ACHN (cell line): ENCODE data around the gene DNASE1L3.
A peak's percentile ranks its signal among the peaks of the same experiment; 100 is the strongest.

Experiments
- DNase-seq: peaks from one replicate; pipeline ENCODE4 v3.0.0-alpha.2; 2015
- in situ Hi-C: cut with HindIII; loops from 2 replicates; pipeline ENCODE4 v1.10.0; 2017; ENCODE audit warnings: low sequenced_read_pairs, low pct_ligation_motif_present, low pct_unique_long_range_greater_than_20kb

The DNASE1L3 gene

DNA sequence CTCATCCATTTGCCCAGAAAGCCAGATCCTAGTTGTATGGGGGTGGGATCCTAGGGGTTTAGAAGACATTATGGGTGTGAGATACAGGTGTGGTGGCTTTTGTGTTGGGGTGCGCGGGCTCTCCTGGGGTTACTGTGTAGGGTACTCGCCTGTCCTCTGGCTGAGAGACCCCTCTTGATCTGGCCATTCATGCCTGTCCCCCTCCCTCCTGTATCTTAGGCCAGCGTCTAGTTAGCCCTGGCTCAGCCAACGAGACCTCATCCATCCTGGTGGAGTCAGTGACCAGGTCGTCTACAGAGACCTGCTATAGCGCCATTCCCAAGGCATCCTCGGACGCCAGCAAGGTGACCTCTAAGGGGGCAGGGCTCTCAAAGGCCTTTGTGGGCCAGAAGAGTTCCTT, 41.4 kb downstream of the DNASE1L3 start:
- in situ Hi-C loops, result no loop called here

DNA sequence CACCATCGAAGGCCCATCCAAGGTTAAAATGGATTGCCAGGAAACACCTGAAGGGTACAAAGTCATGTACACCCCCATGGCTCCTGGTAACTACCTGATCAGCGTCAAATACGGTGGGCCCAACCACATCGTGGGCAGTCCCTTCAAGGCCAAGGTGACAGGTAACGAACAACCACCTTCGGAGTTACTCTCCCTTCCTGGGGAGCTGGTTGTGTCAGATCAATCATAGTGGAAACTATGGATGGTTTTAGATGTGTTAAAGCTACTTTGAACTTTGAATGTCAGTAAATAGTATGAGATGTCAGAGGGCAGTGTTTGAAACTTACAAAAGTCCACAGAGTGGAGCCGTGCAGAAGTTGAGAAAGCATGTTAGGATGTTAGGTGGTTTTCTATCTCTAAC, 42.3 kb downstream of the DNASE1L3 start:
- no peak for DNase-seq
- in situ Hi-C loops, result no loop called here

More for the DNA sequence above, 41.4 kb downstream of the DNASE1L3 start:
- no peak for DNase-seq

DNA sequence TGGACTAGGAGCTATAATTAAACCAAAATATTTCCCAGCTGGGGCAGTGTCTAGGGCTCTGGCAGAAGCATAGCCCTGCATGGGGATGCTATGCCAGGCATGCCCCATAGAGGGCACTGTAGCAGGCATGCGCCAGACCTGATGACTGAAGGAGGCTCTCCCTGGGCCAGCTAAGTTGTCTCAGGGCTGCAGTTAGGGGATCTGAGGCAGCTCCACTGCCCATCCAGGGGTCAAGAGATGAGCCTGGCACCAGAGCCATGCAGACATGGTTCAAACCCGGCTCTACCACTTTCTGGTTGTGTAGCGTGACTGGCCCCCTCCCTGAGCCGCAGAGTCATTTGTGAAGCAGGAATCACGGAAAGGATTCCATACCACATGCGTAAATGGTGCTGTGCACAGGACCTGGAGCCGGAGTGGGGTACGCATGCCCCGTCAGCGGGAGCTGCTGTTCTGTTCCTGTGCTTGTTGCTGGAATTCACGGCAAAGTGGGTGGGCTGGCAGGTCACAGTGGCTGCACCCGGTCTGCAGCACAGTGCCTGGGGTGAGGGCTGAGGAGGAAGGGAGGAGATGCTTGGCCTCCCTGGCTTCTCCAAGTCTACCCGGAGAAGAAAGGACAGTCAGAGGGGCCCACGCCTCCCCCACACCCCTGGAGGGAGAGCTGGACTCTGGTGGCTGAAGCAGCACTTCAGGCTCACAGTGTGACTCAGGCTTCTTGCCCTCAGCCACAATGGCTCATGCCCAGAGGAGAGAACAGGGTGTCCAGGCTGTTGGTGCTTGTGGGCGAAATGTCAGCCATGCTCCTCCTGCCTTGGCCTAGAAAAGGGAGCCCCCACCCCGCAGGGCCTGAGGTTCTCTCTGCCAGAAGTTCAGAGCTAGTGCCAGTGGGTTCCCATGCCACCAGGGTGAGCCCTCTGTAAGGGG, 43.1 kb downstream of the DNASE1L3 start:
- in situ Hi-C loops, result no loop called here
- peak; percentile 57 for DNase-seq

DNA sequence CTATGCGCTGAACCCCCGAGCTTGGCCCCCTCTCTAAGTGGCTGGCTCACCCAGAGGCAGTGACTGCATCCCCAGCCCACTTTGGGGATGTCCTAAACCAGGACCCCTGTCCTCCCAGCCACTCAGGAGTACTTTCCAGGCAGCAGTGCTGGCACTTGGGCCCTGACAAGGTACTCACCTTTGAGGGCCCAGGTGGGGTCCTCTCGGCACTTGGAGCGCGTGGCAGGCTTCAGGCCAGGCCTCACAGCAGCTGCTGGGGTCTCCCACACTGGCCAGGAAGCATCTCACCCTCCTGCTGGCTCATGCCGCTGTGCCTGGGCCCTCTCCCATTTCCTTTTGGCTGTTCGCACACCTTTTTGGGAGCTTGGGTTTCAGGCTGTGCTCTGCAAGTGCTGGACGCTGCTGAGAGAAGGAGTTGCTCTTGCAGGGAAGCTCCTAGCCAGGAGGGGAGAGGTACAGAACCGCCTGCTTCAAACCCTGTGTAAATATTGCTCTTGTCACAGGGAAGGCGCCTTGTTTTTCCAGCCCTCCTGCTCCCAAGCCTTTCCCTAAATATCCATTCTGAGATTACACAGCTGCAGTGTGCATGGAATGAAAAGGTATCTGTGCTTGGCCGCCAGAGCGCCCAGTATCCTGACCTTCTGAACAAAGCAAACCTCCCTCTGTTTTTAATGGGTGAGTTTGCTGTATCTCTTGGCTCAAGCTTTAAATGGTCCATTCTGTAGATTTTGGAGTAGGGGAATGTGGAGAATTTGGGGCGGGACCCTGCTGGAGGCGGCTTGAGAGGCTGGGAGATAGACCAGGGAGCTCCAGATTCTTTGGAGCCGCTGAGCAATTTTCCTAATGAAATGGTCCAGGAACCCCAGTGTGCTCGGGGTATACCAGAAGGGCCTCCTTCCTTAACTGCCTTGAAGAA, 45.6 kb downstream of the DNASE1L3 start:
- no peak for DNase-seq
- in situ Hi-C loops, result no loop called here

DNA sequence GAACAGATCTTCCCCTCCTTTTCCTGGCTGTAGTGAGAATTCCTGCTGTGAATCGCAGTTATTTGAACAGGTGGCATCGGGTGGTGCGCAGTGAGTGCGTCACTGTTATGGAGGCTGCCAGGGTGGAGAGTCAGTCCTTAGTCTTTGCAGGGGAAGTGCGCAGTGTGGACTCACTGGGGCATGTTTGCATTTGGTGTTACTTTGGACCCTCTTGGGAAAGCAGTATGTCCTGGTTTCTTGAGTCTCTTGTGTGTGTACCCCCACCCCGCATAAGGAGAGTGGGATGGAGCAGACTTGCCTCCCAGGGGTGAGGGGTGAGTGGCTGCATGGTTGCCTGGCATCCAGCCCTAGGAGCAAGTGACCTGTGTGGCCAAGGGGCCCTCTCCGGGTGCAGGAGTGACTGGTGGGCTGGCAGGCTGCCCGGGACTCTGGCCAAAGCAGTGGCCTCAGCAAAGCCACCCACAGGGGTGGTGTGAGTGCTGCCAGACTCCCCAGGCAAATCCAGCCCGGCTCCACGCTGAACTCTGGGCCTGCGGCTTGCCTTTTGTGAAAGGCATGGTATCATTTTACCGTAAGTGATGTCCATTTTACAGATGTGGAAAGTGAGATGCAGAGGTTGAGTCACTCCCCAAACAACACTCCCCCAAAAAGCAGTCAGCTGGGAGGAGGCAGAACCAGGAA, 46.4 kb downstream of the DNASE1L3 start:
- in situ Hi-C loops, result no loop called here
- no peak for DNase-seq

DNA sequence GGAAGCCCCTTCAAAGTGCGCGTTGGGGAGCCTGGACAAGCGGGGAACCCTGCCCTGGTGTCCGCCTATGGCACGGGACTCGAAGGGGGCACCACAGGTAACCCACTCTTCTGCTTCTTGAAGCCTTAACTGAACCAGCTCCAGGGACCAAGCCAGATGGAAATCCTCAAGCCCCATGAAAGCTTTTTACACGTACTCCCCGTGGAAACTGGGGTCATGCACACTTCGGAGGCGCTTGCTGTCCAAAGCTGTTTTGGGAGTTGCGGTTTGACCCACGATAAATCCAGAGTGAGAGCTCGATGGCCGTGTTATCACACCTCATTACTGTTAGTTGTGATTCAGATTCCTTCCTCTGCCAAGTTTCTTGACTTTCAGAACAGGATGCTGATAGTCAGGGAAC, 47.5 kb downstream of the DNASE1L3 start:
- in situ Hi-C loops, result no loop called here
- DNase-seq, result no peak

DNA sequence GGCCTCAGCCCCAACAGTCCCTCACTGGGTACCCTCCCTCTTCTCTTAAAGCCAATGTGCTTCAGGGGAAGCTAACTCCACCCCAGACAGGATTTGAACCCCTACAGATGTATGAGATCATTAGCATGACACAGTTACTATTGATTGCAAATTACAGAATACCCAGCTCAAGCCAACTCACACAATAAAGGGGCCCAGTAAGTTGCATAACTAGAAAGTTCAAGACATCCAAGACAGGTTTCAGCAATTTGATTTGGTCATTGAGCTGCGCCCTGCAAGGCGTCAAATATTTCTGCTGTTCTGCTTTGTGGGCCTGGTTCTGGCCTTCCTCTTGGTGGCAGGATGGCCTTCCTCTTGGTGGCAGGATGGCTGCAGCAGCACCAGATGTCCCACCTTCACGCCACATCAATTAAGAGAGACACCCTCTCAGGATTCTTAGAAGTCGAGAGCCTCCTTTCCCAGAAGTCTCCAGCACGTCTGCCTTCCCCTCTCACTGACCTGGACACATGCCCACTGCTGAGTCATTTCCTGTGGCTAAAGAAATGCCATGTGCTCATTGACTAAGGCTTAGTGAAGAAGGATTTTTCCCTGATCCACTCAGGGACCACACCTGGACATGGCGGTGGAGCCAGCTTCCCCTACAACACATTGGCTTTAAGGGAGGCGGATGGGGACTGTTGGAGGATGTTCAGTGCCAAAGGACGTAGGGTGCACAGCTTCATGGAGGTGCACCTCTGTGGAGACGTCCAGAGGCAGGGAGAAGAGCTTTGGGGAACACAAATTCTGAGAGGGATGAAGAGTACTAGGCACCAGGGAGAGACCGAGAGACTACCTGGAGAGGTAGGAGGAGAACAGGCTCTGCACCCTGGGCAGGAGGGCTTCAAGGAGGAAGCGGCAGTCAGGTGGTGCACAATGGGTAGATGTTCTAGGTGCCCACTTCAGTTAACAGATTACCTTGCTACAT, 49.1 kb downstream of the DNASE1L3 start:
- peak; percentile 93 for DNase-seq
- in situ Hi-C loops, result no loop called here

DNA sequence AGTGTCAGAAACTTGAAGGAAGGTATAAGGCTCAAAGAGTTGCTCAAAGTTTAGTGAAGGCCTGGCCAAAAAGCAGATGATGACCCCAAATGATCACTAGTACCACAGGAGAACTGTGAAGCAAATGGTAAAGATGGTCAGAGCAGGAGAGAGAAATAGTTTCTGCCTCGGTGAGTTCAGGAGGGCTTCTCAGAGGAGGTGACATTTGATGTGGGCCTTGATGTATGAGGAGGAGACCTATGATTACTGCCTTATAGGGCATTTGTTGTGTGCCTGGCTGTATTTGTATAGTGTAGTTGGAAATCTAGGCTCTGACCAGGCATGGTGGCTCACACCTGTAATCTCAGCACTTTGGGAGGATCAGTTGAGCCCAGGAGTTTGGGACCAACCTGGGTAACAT, 50.4 kb downstream of the DNASE1L3 start:
- DNase-seq, result no peak
- in situ Hi-C loops, result no loop called here

DNA sequence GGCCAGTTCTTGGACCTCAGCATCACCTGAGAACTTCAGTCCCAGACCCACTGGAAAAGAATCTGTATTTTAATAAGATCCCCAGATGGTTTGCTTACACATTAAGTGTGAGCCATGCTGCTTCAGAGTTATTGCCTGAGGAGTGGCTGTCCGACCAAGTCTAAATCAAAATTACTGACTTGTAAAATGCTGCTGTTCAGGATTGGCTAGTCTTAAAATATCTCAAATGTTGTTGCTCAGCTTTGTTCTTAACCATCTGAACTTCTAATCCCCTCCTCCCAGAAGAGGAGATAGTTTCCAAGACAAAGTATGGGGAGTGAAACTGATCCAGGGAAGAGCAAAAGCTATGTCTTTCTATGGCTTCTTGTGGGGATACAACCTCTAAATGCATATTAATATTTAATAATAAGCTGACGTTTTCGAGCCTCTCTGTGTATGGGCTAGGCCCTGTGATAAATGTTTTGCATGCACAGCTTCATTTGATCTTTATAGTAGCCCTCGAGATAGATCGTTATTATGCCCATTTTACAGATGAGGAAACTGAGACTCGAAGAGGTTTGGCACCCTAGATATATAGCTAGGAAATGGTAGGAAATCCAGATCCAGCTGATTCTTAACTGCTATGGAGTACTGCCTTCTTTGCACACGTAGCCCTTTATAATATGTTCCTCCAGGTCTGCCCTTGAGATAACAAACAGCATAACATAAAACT, 52.2 kb downstream of the DNASE1L3 start:
- in situ Hi-C loops, result loop anchor here (10.0 kb wide), 1 partner anchor 64 kb away; no protein-coding TSS in a partner anchor

DNA sequence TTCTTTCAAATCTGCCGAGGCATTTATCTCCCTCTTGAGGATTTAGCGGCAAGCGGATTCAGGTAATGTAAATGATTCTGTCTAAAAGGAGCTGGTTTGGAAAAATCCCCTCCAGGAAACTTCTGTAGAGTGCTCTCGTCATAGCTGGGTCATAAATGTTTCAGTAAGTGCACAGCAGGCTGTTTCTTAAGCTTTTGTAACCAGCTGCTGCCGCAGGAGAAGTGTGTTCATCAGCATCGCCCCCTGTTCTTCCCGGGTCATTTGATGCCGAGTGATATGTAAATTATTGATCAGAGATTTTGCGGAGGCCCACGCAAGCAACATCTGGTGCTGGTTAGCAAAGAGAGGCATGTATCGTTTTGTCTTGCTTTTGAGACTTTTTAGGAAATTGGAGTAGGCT, 53.1 kb downstream of the DNASE1L3 start:
- in situ Hi-C loops, result loop anchor here (10.0 kb wide), 1 partner anchor 63 kb away; no protein-coding TSS in a partner anchor

More for the DNA sequence above, 52.2 kb downstream of the DNASE1L3 start:
- DNase-seq, result no peak

DNA sequence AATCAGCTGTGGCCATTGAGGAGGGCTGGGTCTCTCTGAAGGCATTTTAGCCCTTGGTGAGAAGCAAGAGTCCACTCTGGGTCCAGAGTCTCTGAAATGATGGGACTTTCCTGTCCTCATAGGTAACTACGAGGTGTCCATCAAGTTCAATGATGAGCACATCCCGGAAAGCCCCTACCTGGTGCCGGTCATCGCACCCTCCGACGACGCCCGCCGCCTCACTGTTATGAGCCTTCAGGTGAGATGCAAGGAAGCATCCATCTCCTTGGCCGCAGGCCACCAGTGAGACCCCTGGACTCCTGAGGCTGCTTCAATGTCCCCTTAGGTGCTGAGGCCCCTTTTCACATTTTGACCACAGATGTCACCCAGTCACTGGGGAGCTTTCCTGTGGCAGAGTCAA, 54.9 kb downstream of the DNASE1L3 start:
- in situ Hi-C loops, result loop anchor here (10.0 kb wide), 1 partner anchor 61 kb away; no protein-coding TSS in a partner anchor
- DNase-seq, result no peak

More for the DNA sequence above, 53.1 kb downstream of the DNASE1L3 start:
- DNase-seq, result no peak

DNA sequence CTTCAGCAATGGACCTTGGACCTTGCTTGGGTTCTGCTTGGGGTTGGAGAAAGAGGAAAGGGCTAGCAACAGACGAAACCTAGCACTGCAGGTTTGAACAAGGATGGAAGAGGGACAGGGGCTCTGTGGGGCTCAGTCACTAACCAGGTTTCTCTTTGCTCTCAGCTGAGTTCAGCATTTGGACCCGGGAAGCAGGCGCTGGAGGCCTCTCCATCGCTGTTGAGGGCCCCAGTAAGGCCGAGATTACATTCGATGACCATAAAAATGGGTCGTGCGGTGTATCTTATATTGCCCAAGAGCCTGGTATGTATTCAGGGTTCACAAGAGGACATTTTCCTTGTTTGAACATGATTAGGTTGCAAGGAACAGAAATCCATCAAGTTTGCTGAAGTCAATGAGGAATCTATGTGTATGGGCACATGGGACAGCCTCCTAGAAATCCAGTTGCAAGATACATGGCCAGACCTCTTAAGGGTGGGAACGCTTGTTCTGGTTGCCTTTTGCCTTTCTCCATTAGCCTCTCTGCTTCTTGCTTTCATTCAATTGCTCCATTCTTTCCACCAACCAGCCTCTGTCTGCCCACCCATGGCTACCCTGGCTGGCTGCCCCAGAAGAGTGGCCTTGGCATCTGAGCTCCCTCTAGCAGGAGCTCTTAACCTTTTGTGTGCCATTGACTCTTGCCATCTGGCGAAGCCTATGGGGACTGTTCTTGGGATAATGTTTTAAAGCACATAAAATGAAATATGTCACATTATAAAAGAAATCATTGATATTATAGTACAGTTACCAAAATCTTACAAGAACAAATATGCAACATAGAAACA, 55.9 kb downstream of the DNASE1L3 start:
- in situ Hi-C loops, result loop anchor here (10.0 kb wide), 1 partner anchor 60 kb away; no protein-coding TSS in a partner anchor
- no peak for DNase-seq

DNA sequence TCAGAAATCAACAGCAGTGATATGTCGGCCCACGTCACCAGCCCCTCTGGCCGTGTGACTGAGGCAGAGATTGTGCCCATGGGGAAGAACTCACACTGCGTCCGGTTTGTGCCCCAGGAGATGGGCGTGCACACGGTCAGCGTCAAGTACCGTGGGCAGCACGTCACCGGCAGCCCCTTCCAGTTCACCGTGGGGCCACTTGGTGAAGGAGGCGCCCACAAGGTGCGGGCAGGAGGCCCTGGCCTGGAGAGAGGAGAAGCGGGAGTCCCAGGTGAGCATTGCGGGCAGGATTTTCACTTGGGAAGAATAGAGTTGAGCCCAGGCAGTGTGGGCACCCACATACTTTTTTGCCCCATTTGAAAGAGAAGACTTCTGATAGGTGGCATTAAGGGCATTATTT, 57.4 kb downstream of the DNASE1L3 start:
- DNase-seq, result no peak
- in situ Hi-C loops, result loop anchor here (10.0 kb wide), 1 partner anchor 59 kb away; no protein-coding TSS in a partner anchor

DNA sequence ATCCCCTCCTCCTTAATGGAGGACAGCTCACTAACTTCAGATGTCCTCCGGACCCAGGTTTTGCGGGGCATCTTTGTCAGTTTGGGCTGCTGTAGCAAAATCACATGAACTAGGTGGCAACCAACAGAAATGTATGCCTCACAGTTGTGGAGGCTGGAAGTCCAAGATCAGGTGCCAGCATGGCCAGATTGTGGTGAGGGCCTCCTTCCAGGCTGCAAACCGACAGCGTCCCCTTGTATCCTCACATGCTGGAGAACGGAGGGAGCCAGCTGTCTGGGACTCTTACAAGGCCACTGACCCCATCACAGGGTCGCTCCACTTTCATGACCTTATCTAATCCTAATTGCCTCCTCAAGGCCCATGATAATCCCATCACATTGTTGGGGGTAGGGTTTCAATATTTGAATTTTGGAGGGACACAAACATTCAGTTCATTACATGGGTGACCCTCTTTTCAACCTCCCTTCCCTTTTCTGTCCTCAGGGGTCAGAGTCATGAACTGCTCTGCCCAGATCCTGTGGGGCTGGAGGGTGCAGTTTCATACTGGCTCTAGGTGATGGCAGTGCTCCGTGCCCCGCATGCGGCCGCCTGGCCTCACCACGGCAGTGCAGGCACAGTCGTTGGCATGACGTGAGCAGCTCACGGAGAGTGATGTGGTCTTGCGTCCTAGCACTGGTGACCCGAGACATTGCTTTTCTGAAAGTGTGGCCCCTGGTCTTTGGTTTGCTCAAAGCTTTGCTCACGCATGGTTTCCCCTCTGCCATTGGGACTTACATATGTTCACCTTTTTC, 58.4 kb downstream of the DNASE1L3 start:
- in situ Hi-C loops, result loop anchor here (10.0 kb wide), 1 partner anchor 58 kb away; no protein-coding TSS in a partner anchor
- no peak for DNase-seq

DNA sequence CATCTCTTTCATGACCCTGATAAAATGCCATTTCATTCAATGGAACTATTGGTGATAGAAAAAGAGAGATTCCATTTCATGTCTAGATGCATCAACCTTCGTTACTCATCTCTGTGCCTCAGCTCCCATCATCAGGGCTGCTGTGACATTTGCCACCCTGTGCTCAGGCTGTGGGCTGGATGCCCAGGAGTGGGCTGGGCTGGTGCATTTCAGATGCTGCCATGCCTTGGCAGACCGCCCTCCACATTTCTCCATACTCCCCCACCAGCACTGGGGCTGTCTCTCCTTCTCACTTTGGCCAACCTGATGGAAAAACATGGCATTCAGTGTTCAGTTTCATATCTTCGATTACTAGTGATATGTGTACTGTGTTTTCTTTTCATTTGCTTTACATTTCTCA, 59.1 kb downstream of the DNASE1L3 start:
- DNase-seq, result no peak
- in situ Hi-C loops, result loop anchor here (10.0 kb wide), 1 partner anchor 57 kb away; no protein-coding TSS in a partner anchor
